ENCODE data around the gene SORCS2. TPM values are rescaled to one million over a fixed set of nuclear protein-coding genes. Genes with fewer than 3 reads are reported as not detected.

The SORCS2 gene
- total and polyA plus RNA-seq, 12 donors, result 0.67 to 15.5 (median 1.3) TPM

DNA sequence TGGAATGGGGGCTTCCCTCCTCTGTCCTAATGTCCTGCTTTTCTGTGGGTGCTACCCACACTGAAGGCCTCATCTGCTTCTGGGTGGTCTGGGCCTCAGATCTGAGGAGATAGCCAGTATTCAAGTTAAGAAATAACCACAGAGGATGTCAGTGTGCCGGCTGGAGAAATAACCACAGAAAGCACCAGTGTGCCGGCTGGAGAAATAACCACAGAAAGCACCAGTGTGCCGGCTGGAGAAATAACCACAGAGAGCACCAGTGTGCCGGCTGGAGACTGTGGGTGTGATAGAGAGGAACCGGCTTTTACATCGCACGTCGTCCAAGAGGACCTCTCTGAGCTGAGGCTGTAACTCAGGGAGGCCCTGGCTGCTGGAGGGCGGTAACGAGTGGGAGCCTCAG lies 308.1 kb downstream of the SORCS2 start:
- no peak overlapping the region for H3K27ac ChIP-seq
- intact Hi-C loops (cut with DNase I), result no loop called here
- no peaks in the 10 kb centered on the region for H3K4me1 ChIP-seq (replicated peaks in 1 of 2)
- WGBS, 4 donors, result 53 to 65% (median 62%) methylated on average over 10 of the region's 10 CpGs
- TF ChIP-seq POLR2A (IDR thresholded peaks at IDR 0.05), result no peak
- TF ChIP-seq, protein P1, sequence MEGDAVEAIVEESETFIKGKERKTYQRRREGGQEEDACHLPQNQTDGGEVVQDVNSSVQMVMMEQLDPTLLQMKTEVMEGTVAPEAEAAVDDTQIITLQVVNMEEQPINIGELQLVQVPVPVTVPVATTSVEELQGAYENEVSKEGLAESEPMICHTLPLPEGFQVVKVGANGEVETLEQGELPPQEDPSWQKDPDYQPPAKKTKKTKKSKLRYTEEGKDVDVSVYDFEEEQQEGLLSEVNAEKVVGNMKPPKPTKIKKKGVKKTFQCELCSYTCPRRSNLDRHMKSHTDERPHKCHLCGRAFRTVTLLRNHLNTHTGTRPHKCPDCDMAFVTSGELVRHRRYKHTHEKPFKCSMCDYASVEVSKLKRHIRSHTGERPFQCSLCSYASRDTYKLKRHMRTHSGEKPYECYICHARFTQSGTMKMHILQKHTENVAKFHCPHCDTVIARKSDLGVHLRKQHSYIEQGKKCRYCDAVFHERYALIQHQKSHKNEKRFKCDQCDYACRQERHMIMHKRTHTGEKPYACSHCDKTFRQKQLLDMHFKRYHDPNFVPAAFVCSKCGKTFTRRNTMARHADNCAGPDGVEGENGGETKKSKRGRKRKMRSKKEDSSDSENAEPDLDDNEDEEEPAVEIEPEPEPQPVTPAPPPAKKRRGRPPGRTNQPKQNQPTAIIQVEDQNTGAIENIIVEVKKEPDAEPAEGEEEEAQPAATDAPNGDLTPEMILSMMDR (IDR thresholded peaks at IDR 0.05), result no peak
- H3K36me3 ChIP-seq (replicated peaks in 1 of 2), result no peaks in the 10 kb centered on the region
- H3K4me3 ChIP-seq, result no peak overlapping the region
- no peak for DNase-seq
- no peaks in the 10 kb centered on the region for H3K27me3 ChIP-seq
- no peaks in the 10 kb centered on the region for H3K9me3 ChIP-seq (replicated peaks in 1 of 3)

DNA sequence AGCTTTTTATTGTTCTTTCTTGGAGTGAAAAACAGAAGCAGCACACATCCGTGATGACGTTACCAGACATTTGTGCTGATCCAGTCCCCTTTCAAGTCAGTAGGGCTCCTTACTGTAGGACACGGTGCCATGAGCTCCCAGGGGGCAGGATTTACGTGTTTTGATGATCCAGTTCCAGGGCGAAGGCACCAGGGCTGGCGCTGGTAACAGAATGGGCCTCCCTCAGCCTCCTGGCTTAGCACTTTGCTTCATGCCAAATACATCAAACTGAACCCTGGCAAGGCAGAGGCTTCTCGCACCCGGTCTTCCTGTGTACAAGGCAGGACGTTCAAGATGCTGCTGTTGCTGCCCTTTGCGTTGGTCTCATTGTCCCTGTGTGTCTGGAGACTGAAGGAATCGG lies 309.0 kb downstream of the SORCS2 start:
- no peak overlapping the region for H3K27ac ChIP-seq
- no peaks in the 10 kb centered on the region for H3K9me3 ChIP-seq (replicated peaks in 1 of 3)
- no peak for DNase-seq
- H3K36me3 ChIP-seq (replicated peaks in 1 of 2), result no peaks in the 10 kb centered on the region
- no peaks in the 10 kb centered on the region for H3K27me3 ChIP-seq
- no peaks in the 10 kb centered on the region for H3K4me1 ChIP-seq (replicated peaks in 1 of 2)
- no peak for TF ChIP-seq POLR2A (IDR thresholded peaks at IDR 0.05)
- TF ChIP-seq, protein P1 (IDR thresholded peaks at IDR 0.05), result no peak
- intact Hi-C loops (cut with DNase I), result no loop called here
- H3K4me3 ChIP-seq, result no peak overlapping the region
- WGBS, 4 donors, result 75 to 81% (median 78%) methylated on average over 11 of the region's 11 CpGs

DNA sequence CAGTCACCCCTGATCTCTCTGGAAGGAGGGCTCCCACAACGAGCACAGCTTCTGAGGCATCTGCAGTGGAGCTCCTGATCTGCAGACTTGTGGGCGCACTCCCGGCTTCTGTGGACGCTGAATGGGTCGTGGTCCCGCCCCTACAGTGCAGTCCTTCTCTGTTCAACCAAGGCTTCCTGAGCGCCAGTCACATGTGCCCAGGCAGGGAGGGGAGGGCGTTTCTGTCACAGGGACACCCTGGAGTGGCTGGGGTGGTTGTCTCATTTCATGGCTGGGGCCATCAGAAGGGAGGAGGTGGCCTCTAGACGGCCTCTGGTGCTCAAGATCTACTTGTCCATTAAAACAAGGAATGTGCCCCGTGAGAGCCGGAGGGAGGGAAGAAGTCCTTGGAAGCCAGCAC lies 309.5 kb downstream of the SORCS2 start:
- Histone ChIP-seq H3K36me3 (replicated peaks in 1 of 2) (no peaks in the 10 kb centered on the region), H3K27me3 (no peaks in the 10 kb centered on the region)

DNA sequence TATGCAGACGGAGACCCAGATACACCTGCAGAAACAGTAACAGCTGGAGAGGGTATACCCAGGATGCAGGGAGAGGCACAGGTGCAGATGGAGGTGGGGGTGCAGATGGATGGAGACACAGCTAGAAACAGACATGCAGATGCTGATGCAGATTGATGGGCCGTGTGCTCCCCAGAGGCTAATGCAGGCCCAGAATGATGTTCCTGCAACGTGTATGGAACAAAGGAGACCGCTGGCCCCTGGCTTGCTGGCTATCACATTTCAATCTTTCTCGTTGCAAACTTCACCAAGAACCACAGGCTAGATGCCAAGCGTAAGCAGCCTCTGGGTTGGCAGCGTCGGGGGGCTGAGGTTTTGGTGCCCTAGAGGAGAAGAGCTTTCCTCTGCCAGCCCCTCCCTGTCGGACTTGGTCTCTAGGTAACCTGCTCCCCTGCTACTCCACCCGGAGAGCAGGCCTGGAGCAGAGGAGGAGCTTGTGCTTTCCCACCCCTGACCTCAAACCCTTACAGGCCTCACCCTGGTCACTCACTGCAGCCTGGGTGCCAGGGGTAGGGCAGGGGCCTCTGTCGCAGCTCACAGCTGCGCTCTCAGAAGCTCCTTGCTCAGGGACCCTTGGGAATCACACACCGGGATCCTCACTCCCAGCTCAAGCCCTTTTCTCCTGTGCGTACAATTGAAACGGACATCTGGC lies 311.4 kb downstream of the SORCS2 start:
- 68 to 79% (median 75%) methylated on average over 8 to 15 of the region's 15 CpGs for WGBS, 4 donors
- intact Hi-C loops (cut with DNase I), result no loop called here
- Histone ChIP-seq H3K36me3 (replicated peaks in 1 of 2) (no peaks in the 10 kb centered on the region), H3K4me3 (no peak overlapping the region), H3K27ac (no peak overlapping the region), H3K27me3 (no peaks in the 10 kb centered on the region), H3K9me3 (replicated peaks in 1 of 3) (no peaks in the 10 kb centered on the region), H3K4me1 (replicated peaks in 1 of 2) (no peaks in the 10 kb centered on the region)
- DNase-seq, result no peak
- TF ChIP-seq POLR2A (IDR thresholded peaks at IDR 0.05), result no peak
- TF ChIP-seq, protein P1 (IDR thresholded peaks at IDR 0.05), result no peak

More for the DNA sequence above, 309.5 kb downstream of the SORCS2 start:
- H3K27ac ChIP-seq, result no peak overlapping the region
- TF ChIP-seq, protein P1 (IDR thresholded peaks at IDR 0.05), result no peak
- TF ChIP-seq POLR2A (IDR thresholded peaks at IDR 0.05), result no peak
- intact Hi-C loops (cut with DNase I), result no loop called here
- DNase-seq, result no peak
- no peak overlapping the region for H3K4me3 ChIP-seq
- WGBS, 4 donors, result 69 to 80% (median 74%) methylated on average over 11 of the region's 11 CpGs
- H3K4me1 ChIP-seq (replicated peaks in 1 of 2), result no peaks in the 10 kb centered on the region
- H3K9me3 ChIP-seq (replicated peaks in 1 of 3), result no peaks in the 10 kb centered on the region
